Measurements from ENCODE around the gene KRT74. TPM values are rescaled to one million over a fixed set of nuclear protein-coding genes. Genes with fewer than 3 reads are reported as not detected.

Gene KRT74
- total RNA-seq, 1 experiment from 2014 or later = not detected

DNA sequence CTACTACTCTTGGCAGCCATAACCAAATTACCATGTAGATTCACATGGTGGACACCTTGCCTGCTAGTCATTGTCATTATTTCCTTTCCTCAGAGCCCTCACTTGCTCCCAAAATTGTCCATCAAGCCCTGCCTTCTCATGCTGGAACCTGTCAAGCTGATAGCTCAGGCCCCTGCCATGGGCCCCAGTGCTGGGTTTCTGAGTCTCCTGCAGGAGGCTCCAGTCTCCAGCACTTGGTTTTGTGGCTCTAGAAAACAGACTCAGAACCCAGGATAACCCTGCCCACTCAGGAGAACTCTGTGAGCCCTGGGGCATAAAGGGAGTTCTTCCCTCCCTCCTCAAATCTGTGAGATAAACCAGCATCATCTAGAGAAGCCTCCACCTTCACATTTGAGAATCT lies 31.5 kb downstream of the KRT74 start:
- no peak for ATAC-seq
- intact Hi-C loops (cut with micrococcal nuclease; ENCODE audit: unreplicated experiment) = no loop called here
- BruUV-seq (replicated peaks) = no TSS peak
- in situ Hi-C loops (cut with HindIII; ENCODE audit: low pct_unique_long_range_greater_than_20kb, low sequenced_read_pairs) = no loop called here
- no peak overlapping the region for H3K4me3 ChIP-seq (ENCODE audit: low read depth in 2 of 2, low read length in 2 of 2)
- no peaks in the 10 kb centered on the region for H3K36me3 ChIP-seq (ENCODE audit: control insufficient read depth, insufficient read depth, low read length)
- H3K9me3 ChIP-seq (ENCODE audit: control insufficient read depth, insufficient read depth, low read depth, low read length) = no peaks in the 10 kb centered on the region
- H3K27me3 ChIP-seq (ENCODE audit: control insufficient read depth, insufficient read depth, low read length) = no peaks in the 10 kb centered on the region
- no peak for DNase-seq (ENCODE audit: low read depth, low spot score)
- peaks cover 10% of the 10 kb centered on the region for H3K4me1 ChIP-seq (ENCODE audit: control insufficient read depth, insufficient read depth, low read length)
- ChIA-PET CTCF (no interaction called here), POLR2A (no interaction called here)
- no peak for TF ChIP-seq TCF7L2 (IDR thresholded peaks at IDR 0.05; ENCODE audit: low read depth, low read length)
- TF ChIP-seq POLR2AphosphoS5 (IDR thresholded peaks at IDR 0.05; ENCODE audit: low read depth, low read length) = no peak
- TF ChIP-seq SIN3A (IDR thresholded peaks at IDR 0.05; ENCODE audit: borderline replicate concordance, insufficient read depth, low read depth, low read length) = no peak
- no peak for TF ChIP-seq REST (IDR thresholded peaks at IDR 0.05; ENCODE audit: insufficient read depth in 1 of 2, low read depth in 2 of 2, low read length in 1 of 2)
- no peak for TF ChIP-seq CTCF (IDR thresholded peaks at IDR 0.05)
- H3K27ac ChIP-seq (ENCODE audit: low read length) = no peak overlapping the region

GRCh38 chr12:52541709-52542108 lies 31.9 kb downstream of the KRT74 start:
- Histone ChIP-seq H3K9me3 (ENCODE audit: control insufficient read depth, insufficient read depth, low read depth, low read length) (no peaks in the 10 kb centered on the region), H3K27me3 (ENCODE audit: control insufficient read depth, insufficient read depth, low read length) (no peaks in the 10 kb centered on the region), H3K4me1 (ENCODE audit: control insufficient read depth, insufficient read depth, low read length) (peaks cover 10% of the 10 kb centered on the region), H3K36me3 (ENCODE audit: control insufficient read depth, insufficient read depth, low read length) (no peaks in the 10 kb centered on the region), H3K27ac (ENCODE audit: low read length) (no peak overlapping the region), H3K4me3 (ENCODE audit: low read depth in 2 of 2, low read length in 2 of 2) (no peak overlapping the region)
- CTCF ChIA-PET = no interaction called here
- in situ Hi-C loops (cut with HindIII; ENCODE audit: low pct_unique_long_range_greater_than_20kb, low sequenced_read_pairs) = no loop called here
- POLR2A ChIA-PET = no interaction called here
- DNase-seq (ENCODE audit: low read depth, low spot score) (no peak), ATAC-seq (no peak)
- no TSS peak for BruUV-seq (replicated peaks)
- TF ChIP-seq SIN3A (IDR thresholded peaks at IDR 0.05; ENCODE audit: borderline replicate concordance, insufficient read depth, low read depth, low read length) (no peak), POLR2AphosphoS5 (IDR thresholded peaks at IDR 0.05; ENCODE audit: low read depth, low read length) (no peak), TCF7L2 (IDR thresholded peaks at IDR 0.05; ENCODE audit: low read depth, low read length) (no peak), REST (IDR thresholded peaks at IDR 0.05; ENCODE audit: insufficient read depth in 1 of 2, low read depth in 2 of 2, low read length in 1 of 2) (no peak), CTCF (IDR thresholded peaks at IDR 0.05) (no peak)
- intact Hi-C loops (cut with micrococcal nuclease; ENCODE audit: unreplicated experiment) = no loop called here
